HG03558 (cell line): ENCODE results near the gene TMEM208.

Experiments used
- ATAC-seq: cut with Tn5 transposase; IDR thresholded peaks from one replicate; pipeline ENCODE4 v1.9.1; 2021; ENCODE audit warnings: moderate number of reproducible peaks; ENCODE audit not compliant: unreplicated experiment; ENCODE audit errors: extremely low read depth

Gene TMEM208

DNA sequence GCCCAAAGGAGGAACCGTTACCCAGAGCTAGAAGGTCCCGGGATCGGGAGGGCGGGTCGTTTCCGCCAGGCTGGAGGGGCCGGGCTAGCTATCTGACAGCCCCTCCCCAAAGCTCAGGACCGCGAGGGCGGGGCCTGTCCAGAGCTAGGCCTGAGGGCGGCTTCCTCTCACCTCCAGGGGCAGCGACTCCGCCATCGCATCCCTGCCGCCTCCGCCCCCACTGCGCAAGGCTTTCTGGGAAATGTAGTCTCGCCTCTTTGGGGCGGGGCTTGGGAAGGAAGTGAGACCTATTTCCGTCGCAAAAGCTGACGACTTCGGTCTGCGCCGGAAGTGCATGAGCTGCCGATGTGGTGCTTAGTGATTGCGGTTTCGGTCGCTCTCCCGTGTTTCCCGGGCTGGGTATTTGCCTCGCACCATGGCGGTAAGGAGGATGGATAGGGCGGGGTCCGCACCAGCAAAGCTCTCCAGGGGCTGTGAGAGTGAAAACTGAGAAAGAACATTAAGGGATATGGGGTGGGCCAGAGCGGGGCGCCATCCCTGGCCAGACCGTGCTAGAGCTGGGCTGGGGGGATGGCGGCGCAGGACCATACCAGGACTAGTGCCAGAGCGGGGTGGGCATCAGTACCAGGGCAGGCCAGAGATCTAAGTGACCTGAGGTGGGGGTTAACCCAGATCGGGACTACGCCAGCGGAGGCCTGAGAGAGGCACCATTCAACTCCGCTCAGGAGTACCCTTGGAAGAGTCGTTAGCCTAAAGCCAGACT is at the start of gene TMEM208:
Gene TMEM208, plus strand, starts transcription at position 327 of the 763 bp plus-strand sequence. Its CDS starts 89 bp downstream, at position 416.
- ATAC-seq, result peak; percentile 85

DNA sequence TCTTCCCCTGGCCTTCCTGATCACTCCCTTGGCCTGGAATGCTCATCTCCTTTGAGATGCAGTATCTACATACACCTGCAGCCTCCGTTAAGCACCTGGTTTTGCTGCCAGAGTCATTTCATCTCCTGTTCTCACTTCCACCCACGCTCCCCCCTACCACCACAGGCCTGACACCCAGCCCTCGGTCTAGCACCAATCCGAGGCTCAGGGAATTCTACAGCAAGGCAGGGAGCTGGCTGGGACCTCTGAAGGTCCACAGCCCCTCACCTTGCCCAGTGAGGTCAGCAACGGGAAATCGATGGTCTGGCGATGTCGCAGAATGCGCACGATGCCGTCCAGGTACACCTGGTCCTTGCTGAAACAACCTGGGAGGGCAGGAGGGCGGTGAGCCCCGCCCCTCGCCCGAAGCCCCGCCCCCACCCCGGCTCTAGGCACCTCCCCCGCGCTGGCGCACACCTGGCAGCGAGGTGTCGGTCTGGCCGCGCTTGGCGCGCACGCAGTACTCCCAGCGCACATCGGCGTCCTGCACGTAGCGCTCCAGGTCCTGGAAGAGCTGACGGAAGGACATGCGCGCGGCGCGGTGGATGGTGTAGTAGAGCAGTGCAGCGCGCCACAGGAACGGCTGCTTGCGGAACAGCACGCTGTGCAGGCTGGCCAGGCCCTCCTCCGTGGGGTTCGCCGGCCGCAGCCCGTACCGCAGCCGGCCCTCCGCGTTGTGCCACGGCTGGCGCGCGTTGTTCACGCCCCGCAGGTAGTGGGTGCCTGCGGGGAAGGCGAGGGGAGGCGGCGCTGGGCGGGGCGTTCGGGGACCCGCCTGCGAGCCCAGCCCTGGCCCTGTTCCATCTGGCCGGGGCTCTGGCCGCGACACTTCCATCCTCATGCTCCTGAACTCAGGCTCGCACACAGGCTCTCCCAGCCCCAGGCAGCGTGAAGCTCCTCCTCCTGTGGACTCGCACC is 48.9 kb upstream of the TMEM208 start:
- no peak for ATAC-seq

DNA sequence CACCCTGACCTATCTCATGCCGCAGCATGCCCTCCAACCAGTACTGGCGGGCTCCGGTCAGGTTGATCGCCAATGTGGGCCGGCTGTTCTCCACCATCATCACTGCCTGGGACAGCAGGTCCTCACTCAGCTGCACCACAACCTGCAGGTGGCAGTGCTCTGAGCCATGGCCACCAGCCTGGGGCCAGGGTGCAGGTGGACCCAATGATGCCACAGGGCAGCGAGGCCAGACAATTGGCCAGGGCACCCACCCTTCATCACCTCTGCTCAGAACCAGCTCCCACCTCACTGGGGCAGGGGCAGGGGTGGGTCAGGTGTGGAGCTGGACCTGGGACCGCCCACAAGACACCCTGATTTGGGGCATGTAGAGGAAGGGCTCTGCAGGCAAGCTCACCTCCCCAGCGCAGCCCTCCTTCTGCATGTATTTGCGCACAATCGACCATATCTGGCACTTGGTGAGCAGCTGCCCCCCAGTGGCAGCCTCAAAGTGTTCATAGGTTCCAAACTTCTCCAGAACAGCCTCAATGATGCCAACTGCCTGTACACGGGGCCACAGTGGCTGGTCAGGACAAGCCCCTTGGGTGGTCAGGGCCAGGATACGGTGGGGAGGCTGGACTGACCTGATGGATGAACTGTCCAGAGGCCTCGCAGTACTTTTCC is 47.4 kb upstream of the TMEM208 start:
- no peak for ATAC-seq

DNA sequence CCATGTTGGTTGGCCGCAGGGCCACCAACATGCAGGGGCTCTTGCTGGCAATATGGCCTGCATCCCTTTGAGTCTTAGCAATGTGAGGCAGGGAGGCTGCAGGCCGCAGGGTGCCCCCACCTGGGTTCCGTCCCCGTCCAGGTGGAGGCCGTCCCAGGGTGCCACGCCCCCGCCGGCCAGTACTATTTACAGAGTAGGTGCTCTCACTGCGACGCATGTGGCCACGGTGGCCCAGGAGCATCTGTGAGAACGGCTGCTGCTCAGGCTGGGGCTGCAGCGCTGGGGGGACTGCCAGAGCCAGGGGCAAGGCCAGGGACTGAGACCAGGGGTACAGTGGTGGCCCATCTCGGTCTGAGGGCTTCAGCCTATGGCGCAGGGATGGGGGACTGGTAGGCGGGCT is 46.8 kb upstream of the TMEM208 start:
- ATAC-seq, result no peak

DNA sequence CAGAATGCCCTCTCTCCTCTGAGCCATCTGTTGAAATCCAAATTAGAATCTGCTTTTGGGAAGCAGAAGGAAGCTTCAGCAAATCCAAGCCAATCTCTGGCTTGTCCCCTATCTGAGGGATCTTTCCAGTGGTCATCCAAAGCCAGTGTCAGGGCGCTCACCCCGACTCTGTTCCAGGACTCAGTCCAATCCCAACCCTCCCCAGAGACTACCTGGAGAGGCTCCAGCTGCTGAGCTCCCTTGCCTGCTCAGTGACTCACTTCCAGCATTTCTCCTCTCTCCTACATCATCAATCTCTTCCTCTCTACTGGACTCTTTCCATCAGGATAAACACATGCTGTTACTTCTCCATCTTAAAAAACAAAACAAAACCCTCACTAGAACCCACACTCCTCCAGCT is 45.6 kb upstream of the TMEM208 start:
- no peak for ATAC-seq

DNA sequence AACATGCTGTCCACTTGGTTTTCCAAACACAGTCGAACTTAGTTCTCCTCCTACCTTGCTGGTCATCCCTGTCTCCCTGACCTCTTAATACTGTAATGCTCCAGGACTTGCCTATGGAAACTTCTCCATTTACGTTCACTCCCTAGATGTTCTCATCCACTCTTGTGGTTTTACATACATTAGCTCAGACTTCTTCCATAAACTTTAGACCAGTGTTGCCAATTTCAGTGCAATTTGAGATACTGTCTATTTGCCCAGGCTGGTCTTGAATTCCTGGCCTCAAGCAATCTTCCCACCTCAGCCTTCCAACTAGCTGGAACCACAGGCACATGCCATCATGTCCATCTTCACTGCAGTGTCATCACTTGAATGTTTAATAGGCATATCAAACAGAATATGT is 44.6 kb upstream of the TMEM208 start:
- no peak for ATAC-seq

DNA sequence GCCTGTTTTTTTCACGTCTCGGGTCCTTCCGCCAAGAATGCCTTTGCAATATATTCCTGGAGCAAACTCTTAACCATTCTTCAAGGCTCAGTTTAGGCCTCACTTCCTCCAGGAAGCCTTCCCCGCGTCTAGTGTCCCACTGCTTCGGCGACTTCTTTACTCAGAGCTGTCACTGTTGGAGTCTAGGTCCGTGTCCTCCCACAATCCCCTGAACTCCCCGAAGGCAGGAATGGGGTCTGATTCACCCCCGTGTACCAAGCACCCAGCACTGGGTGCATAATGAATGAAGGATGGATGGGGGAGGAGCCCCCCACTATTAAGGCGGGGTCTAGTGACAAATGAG is 43.7 kb upstream of the TMEM208 start:
- no peak for ATAC-seq

DNA sequence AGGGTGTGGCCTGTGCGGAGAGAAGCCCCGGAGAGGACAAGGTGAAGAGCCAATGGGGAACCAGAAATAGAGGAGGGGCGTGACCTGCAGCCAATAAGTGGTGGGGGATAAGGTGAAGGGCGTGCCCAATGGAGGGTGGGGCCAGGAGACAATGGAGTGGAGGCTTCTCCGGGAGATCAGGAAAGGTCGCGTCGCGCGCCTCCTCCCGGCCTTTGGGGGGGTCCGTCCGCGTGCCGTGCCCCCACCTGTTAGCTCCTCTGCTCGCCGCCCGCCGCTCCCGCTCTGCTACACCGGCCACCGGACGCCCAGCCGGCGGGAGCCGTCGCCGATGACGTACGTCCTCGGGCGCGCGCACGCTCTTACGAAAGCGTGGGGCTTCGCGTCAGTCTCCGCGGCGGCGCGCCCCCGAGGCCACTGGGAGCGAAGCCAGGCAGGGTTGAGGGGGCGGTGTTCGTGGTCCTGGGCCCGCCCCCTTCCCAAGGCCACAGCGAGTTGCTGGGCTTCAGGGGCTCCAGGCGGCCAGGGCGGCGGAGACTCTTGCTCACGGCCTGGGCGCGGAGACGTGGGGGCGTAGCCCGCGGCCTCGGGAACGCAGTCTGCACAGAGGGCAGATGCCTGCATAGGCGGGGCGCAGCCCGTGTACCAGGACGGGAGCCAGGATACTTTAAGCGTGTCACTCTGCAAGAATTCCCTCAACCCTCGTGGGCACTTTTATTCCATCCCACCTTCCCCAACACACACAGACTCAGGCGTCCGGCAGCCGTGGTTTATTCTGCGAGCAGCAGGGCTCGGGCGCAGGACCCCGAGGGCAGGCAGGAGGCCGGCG is 43.1 kb upstream of the TMEM208 start, which contains the start of gene MATCAP1:
Gene MATCAP1, minus strand, starts transcription at position 337 of the 826 bp plus-strand sequence. CDS start 3,353 bp downstream, outside the sequence.
- peak; percentile 72 for ATAC-seq

DNA sequence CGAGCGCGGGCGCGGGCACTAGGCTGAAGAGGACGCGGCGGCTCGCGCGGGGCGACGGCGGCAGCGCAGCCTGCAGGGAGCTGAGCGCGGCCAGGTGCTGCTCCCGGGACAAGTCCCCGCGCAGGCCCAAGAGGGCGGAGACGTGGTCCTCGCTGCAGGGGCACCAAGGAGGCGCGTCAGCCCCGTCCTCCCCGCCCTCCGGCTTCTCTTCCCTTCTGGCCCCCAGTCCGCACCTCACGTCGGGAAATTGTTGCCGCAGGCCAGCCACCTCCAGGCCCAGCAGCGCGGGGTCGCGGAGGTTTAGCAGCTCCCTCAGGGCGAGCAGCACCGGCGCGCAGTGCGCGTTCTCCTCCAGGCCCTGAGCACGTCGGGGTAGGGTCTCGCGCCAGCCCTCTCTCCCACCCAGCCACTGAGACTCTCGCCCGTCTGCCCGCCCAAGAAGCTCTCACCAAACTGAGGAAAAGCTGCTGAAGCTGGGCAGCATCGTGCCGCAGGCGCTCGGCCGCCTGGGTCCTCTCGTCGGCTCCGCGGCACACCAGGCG is 42.4 kb upstream of the TMEM208 start:
- no peak for ATAC-seq

DNA sequence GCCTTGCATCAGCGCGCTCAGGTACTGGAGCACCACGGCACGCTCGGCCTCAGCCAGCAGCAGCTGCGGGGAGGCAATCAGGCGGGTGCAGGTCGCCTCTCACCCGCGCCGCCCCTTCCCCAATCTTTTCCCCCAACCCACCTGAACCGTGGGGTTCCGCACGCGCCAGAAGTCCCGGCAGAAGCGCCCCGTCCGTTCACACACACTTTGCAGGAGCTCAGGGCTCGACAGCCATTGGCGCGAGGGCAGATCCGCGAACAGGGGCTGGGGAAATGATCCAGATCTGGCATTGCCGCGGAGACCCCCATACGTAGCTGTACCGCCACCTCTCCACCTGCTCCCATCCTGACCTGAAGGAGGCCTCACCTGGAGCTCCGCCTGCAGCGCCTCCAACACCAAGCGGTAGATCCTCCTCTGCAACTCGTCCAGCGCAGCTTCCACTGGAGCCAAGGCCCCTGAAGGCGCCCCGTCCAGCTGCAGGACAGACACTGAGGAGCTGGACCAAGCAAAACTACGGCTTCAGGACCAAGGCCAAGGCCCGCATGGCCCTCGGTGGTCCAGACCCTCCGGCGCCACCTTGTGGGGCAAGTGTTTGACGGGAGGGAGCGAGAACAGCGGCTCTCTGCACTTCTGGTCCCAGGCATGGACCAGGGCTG is 41.8 kb upstream of the TMEM208 start:
- no peak for ATAC-seq

DNA sequence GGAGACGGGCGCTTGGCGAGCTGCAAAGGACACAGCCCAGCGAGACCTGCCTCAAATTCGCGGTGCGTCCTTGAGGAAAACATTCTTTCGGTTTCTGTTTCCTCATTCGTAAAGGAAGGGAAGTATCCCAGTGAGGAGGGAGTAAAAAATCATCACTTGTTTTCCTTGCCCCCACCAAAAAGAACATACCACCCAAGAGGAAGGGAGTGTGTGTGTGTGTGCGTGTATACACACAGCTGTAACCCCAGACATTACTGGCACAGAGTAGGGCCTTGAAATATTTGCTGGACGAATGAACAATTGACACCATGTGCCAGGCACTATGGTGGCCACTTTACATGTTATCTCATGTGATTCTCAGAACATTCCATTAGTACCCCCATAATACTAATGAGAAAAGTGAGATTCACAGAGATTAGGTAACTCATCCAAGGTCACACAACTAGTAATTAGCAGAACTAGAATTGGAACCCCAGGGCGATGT is 41.2 kb upstream of the TMEM208 start:
- no peak for ATAC-seq

DNA sequence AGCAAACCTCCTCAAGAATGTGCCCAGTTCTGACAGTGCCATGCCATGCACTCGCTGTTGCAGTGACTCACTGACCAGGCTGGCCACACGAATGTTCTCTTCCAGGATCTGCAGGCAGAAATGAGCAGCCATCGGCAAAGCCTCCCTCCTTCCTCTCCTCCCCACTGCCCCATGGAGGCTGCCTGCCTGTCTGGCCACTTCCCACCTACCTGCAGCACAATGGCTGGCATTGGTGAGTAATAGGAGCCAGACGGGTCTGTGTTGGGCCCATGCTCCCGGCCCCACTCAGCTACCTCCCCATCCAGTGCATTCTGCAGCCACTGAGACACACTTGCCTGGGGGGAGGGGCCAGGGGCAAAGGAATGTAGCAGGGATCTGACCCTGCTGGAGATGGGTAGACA is 40.4 kb upstream of the TMEM208 start:
- no peak for ATAC-seq

DNA sequence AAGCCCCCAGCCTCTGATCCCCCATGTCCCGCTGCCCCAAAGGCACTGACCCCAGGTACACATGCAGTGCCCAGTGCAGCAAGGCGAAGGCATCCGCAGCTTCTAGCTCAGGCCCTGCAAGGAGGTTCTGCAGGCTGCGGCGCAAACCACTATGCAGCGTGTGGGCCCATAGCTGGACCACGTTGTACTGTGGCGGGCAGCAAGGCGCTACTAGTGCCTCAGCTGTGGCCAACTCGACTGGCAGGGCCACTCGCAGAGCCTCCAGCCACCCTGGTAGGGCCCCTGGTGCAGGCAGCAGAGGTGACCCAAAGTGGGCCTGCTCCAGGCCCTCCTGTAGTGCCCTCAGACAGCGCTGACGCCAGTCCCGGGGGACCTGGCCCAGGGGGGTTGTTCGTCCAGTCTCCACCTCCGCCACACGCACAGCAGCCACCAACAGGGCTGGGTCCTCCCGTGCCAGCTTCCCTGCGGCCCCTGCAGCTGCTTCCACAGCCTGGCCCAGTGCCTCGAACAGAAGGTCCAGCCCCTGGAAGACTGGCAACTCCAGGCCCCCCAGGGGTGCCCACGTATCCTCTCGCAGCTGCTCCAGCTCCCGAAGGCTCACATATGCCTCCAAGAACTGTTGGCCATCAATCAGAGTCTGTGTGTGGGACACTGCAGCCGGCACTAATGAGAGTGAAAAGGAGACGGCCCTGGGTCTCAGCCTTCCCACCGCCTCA is 39.6 kb upstream of the TMEM208 start:
- ATAC-seq, result no peak

DNA sequence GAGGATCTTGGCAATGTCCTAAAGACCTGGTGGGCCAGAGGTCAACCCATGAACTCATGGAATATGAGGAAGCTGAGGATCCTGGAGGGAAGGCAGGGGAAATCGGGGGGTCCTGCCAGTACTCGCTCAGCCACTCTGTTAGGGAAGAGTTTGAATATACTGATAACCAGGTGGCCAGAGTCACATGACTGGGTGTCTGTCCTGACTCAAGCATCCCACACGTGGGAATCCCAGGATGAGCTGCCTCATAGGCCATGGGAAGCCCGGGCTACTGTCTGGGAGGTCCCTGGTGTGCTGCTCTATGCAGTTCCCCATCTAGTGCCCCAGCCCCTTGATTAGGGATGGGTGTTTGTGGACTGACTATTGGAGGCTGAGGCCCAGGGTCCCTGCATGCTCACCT is 38.6 kb upstream of the TMEM208 start:
- no peak for ATAC-seq

DNA sequence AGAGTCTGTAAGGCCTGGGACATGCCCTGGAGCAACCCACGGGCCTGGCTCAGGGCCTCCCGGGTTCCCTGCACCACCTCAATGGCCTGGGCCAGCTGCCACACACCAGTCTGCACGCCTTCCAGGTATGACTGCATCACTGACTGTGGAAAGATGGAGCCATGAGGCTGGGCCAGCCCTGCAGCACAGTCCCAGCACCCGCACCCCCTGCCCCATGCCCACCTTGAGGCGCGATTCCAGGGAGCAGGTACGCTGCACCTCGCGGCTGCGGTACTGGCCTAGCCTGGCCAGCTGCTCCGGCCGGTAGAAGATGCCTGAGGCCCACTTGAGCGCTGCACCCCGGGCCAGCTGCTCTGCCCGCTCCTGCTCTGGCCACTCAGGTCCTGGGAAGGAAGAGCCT is 38.1 kb upstream of the TMEM208 start:
- ATAC-seq, result no peak

DNA sequence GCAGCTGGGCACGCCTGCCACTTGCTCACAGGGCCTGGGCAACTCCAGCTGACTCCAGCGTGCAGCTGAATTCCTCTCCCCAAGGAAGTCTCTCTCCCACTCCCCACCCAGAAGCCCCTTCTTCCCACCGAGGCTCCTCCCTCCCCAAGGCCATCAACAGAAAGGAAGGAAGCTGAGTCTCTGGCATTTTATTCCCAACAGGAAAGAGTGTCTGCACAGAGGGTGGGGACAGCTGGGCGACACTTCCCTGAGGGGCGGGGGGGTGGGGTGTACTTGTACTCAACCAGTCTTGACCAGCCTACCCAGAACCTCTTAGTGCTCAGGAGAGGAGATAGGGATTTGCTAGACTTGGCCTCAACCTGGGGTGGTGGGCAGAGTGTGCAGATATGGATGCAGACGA is 36.9 kb upstream of the TMEM208 start, which contains the start of gene EXOC3L1:
Gene EXOC3L1, minus strand, starts transcription at position 96 of the 400 bp plus-strand sequence. CDS start 460 bp downstream, outside the sequence.
- no peak for ATAC-seq

DNA sequence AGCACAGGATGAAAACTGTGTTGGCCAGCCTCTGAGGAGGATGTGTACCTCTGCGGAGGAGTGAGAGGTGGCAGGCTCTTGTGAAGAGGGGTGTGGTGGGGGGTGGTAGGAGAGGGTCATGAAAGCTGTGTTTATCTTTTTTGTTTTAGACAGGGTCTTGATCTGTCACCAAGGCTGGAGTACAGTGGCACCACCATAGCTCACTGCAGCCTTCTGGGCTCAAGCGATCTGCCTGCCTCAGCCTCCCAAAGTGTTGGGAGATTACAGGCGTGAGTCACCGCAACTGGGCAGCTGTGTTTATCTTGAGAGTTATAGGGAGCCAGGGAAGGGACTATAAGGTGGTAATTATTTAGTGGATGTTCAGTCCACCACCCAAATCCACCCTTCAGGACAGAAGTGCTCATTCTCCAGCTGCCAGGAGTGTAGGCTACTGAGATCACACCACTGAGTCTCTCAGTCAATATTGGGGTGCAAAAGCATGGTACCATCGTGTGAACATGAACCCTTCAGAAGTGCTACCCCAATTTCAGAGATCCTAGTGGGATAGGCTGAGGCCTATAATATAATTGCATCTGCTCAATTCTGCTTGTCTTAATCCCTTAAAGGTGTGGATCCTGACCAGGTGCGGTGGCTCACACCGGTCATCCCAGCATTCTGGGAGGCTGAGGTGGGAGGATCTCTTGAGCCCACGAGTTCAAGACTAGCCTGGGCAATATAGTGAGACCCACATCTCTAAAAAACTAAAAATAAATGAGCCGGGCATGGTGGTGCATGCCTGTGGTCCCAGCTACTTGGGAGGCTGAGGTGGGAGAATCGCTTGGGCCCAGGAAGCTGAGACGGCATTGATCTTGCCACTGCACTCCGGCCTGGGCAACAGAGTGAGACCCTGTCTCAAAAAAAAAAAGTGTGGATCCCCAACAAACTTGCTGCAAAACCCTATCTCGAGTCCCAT is 36.2 kb upstream of the TMEM208 start:
- ATAC-seq, result no peak
